GM21619 (cell line): ENCODE results near the gene P2RX2.
A peak's percentile ranks its signal among the peaks of the same experiment; 100 is the strongest.

Source experiments
- ATAC-seq: cut with Tn5 transposase; IDR thresholded peaks from one replicate; pipeline ENCODE4 v1.9.1; 2021; ENCODE audit not compliant: unreplicated experiment

P2RX2 gene

GRCh38 chr12:132602572-132603239, 15.9 kb upstream of the P2RX2 start:
- no peak for ATAC-seq

DNA sequence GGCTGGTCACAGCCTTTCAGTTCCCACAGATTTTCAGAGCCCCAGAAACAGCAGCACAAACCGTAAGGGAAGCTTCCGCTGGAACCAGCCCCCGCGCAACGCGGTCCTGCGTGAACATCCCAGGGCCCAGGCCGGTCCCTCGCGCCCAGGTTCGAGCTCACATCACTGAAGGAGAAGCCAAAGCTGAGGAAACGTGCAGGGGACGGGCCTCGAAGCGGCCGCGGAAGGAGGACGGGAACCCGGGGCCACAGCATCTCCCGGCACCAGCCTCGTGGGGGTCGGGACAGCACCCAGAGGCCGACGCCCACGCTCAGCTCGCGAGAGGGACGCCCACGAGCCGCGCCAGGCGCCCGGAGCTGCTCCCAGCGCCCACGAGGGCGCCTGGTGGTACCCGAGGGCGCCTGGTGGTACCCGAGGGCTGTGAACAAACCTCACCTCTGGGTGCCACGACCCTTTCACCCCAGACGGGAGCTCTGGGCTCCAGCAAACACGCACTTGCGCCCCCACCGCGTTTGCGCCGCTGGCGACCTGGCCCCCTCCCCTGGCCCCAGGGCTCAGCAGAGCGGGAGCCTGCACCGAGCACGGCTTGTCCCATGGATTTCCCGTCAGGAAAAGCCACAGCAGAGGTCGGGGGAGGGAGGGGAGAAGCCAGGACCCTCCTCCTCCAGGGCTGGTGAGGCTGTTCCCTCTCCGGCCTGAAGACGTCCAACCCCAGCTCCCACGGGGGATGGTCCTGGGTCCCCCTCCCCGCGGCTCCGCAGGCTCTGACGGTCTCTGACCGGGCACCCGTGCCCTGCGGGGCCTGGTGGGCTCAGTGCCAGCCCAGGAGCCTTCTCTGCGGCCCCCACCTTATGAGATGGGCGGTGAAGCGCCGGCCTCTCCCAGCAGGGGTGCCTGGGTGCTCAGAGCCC, 15.1 kb upstream of the P2RX2 start:
- ATAC-seq: no peak

- no peak for ATAC-seq
Observed at GRCh38 chr12:132604151-132604618, 14.4 kb upstream of the P2RX2 start.

GRCh38 chr12:132604668-132605441, 13.7 kb upstream of the P2RX2 start:
- ATAC-seq: no peak

DNA sequence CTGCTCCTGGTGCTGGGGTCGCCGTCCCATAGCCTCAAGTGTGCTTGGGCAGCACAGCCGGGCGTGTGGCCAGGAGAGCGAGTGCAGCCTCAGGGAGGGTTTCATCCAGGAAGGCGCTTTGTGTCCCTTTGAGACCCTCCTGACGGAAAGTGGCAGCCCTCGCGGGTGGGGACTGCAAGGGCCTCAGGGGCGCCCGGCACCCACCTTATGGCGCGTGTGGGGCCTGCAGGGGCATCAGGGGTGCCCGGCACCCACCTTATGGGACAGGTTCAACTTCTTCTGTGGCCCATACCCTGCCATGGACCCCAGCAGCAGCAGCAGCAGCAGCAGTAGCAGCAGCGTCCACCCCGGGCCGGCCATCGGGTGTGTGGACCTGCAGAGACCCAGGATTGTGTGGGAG, 12.7 kb upstream of the P2RX2 start:
- ATAC-seq: no peak

GRCh38 chr12:132606466-132606865, 12.1 kb upstream of the P2RX2 start:
- no peak for ATAC-seq

DNA sequence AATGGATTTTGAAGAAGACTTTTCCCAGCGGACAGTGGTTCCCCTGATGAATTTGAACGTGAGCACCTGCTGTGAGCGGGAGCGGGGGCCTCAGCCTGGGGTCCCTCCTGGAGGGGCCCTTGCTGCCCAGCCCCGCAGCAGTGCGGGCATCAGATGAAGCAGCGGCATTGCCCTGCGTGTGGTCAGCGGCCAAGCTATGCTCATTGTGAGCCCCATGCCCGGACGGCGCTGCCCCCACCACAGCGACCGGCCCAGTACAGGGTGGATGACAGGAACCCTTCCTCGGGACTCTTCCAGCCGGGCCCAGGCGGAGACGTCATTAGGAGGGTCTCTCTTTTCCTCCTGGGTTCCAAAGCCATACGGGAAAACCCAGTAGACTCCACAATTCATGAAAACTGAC, 11.6 kb upstream of the P2RX2 start:
- no peak for ATAC-seq

GRCh38 chr12:132608231-132609171, 10.1 kb upstream of the P2RX2 start:
- no peak for ATAC-seq

DNA sequence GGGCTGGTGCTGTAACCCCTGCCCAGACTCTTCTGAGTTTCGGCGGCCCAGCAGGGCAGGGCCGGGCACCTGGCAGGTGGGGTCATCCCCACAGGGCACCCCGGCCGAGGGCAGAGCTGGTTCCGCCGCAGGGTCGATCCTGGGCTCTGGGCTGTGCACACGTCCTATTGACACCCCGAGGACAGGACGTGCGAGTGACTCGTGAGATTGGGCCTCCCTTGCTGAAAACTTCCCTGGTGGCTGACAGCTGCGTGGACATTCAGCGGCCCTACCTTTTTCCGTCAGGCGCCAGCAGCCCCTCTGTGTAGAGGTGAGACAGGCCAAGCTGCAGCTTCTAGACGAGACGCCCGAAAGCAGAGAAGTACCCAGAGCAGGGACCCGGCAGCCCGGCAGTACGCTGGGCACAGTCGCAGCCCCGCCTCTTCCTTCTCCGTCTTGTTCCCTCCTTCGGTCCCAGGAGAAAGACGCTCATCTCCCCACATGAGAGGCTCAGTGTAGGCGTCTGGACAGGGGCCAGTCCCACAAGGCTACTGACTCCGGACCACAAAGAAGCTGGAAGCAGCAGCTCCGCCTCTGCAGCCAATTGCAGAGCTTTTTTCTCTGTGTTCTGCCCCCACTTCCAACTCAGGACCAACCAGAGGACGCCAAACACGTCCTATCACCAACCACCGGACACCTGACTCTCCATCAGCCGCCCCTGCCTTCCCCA, 8.4 kb upstream of the P2RX2 start, which contains the start of gene LRCOL1:
LRCOL1 (minus strand) TSS at position 532 of the 709 bp plus-strand sequence. CDS start 4,331 bp downstream, outside the sequence.
- ATAC-seq: no peak

- no peak for ATAC-seq
Observed at GRCh38 chr12:132610866-132611602, 7.5 kb upstream of the P2RX2 start.

DNA sequence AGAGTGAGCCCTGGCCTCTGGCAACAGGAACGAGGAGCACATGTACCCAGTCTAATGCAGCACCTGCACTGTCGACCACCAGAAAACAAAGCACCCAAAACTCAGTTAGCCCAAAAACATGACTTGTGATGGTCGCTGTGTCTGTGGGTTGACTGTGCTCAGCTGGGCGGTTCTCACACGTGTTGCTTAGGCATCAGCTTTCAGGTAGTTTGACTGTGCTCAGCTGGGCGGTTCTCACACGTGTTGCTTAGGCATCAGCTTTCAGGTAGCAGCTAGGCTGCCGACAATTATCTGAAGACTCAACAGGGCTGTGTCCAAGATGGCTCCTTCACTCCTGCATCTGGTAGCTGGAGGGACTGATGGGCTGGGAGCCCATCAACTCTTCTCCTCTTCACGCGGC, 7.0 kb upstream of the P2RX2 start:
- ATAC-seq: no peak

GRCh38 chr12:132614029-132614428, 4.5 kb upstream of the P2RX2 start:
- ATAC-seq: no peak

GRCh38 chr12:132614861-132615578, 3.6 kb upstream of the P2RX2 start:
- peak; percentile 58 for ATAC-seq

DNA sequence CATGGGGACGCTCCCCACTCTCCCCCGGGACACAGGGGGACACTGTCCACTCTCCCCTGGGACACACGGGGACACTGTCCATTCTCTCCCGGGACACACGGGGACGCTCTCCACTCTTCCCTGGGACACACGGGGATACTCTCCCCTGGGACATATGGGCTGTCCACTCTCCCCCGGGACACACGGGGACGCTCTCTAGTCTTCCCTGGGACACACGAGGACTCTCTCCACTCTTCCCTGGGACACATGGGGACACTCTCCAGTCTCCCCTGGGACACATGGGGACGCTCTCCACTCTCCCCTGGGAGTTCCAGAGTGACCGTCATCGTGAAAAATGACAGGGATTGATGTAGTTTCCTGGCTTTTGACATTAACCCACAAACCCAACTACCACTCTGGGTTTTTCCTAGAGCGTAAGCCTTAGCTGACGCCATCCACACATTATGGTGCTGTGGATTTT, 3.0 kb upstream of the P2RX2 start:
- no peak for ATAC-seq

DNA sequence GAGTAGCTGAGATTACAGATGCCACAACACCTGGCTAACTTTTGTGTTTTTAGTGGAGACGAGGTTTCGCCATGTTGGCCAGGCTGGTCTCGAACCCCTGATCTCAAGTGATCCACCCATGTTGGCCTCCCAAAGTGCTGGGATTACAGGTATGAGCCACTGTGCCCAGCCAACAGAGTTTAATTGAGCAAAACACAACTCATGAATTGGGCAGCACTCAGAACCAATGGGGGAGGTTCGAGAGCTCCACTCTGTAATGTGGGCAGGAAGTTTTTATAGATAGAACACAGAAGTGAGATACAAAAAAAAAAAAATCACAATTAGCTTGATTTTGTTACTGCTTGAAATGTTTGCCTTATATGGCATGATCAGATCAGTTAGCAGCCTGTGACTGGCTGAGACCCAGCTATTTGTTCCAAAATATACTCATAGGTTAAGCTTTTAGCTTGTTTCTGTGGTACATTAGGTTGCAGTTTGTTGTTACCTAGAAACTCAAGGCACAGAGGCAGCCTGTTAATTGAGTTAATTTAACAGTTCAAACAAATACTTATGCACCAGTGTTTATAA, 1.4 kb upstream of the P2RX2 start:
- ATAC-seq: no peak

GRCh38 chr12:132617822-132618682, 524 bp upstream of the P2RX2 start:
- ATAC-seq: no peak

GRCh38 chr12:132619071-132619385, 452 bp downstream of the P2RX2 start:
- no peak for ATAC-seq
